Measurements from ENCODE around the gene NEDD9. TPM values are rescaled to one million over a fixed set of nuclear protein-coding genes. Genes with fewer than 3 reads are reported as not detected.

The NEDD9 gene
- total RNA-seq, 1 donor from 2014 or later, result 21.4 TPM

DNA sequence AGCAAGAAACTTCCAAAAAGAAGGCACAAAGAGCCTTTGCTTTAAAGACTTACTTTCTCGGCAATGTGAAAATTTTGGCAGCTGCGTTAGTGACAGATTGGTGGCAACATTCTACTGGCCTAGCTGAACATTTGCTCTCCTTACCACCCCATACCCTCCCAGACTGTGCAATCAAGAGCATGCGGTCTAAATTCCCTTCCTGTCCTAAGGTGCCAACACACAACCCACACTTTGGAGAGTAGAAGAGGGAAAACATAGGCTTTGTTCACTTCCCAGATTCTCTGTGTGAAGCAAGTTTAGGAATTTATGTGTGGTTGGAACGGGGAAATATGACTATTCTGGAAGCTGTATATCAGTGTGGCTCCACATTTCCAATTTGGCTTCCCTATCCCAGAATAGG is 29.8 kb upstream of the NEDD9 start:
- no peak overlapping the region for H3K4me3 ChIP-seq (ENCODE audit: low read length in 3 of 3)
- no peaks in the 10 kb centered on the region for H3K9me3 ChIP-seq (ENCODE audit: control insufficient read depth in 3 of 3, low read length in 3 of 3)
- H3K27me3 ChIP-seq (ENCODE audit: control insufficient read depth in 3 of 3, insufficient read depth in 3 of 3, low read length in 3 of 3), result no peaks in the 10 kb centered on the region
- peaks cover 13 to 20% (median 17%) of the 10 kb centered on the region in 3 donors for H3K4me1 ChIP-seq (ENCODE audit: control insufficient read depth in 3 of 3, insufficient read depth in 3 of 3, low read length in 3 of 3)
- H3K9ac ChIP-seq (ENCODE audit: low read depth in 1 of 3, low read length in 3 of 3), result no peak overlapping the region
- H3K27ac ChIP-seq (ENCODE audit: low read depth, low read length), result peak overlapping the region; percentile 28
- H3K36me3 ChIP-seq (ENCODE audit: control insufficient read depth in 3 of 3, insufficient read depth in 3 of 3, low read length in 3 of 3), result no peaks in the 10 kb centered on the region

- no peaks in the 10 kb centered on the region for H3K27me3 ChIP-seq (ENCODE audit: control insufficient read depth in 3 of 3, insufficient read depth in 3 of 3, low read length in 3 of 3)
- no peak overlapping the region for H3K27ac ChIP-seq (ENCODE audit: low read depth, low read length)
- H3K4me3 ChIP-seq (ENCODE audit: low read length in 3 of 3), result no peak overlapping the region
- no peaks in the 10 kb centered on the region for H3K9me3 ChIP-seq (ENCODE audit: control insufficient read depth in 3 of 3, low read length in 3 of 3)
- no peaks in the 10 kb centered on the region for H3K36me3 ChIP-seq (ENCODE audit: control insufficient read depth in 3 of 3, insufficient read depth in 3 of 3, low read length in 3 of 3)
- H3K4me1 ChIP-seq (ENCODE audit: control insufficient read depth in 3 of 3, insufficient read depth in 3 of 3, low read length in 3 of 3), result peaks cover 13 to 20% (median 17%) of the 10 kb centered on the region in 3 donors
- H3K9ac ChIP-seq (ENCODE audit: low read depth in 1 of 3, low read length in 3 of 3), result no peak overlapping the region
These were observed 28.0 kb upstream of the NEDD9 start for GRCh38 chr6:11260249-11261038.

GRCh38 chr6:11258260-11259237 is 26.1 kb upstream of the NEDD9 start:
- Histone ChIP-seq H3K9me3 (ENCODE audit: control insufficient read depth in 3 of 3, low read length in 3 of 3) (no peaks in the 10 kb centered on the region), H3K4me1 (ENCODE audit: control insufficient read depth in 3 of 3, insufficient read depth in 3 of 3, low read length in 3 of 3) (peaks cover 11 to 20% (median 17%) of the 10 kb centered on the region in 3 donors), H3K9ac (ENCODE audit: low read depth in 1 of 3, low read length in 3 of 3) (no peak overlapping the region), H3K4me3 (ENCODE audit: low read length in 3 of 3) (no peak overlapping the region), H3K27ac (ENCODE audit: low read depth, low read length) (no peak overlapping the region), H3K36me3 (ENCODE audit: control insufficient read depth in 3 of 3, insufficient read depth in 3 of 3, low read length in 3 of 3) (no peaks in the 10 kb centered on the region), H3K27me3 (ENCODE audit: control insufficient read depth in 3 of 3, insufficient read depth in 3 of 3, low read length in 3 of 3) (no peaks in the 10 kb centered on the region)

- H3K27me3 ChIP-seq (ENCODE audit: control insufficient read depth in 3 of 3, insufficient read depth in 3 of 3, low read length in 3 of 3), result no peaks in the 10 kb centered on the region
- no peak overlapping the region for H3K27ac ChIP-seq (ENCODE audit: low read depth, low read length)
- H3K36me3 ChIP-seq (ENCODE audit: control insufficient read depth in 3 of 3, insufficient read depth in 3 of 3, low read length in 3 of 3), result no peaks in the 10 kb centered on the region
- H3K9ac ChIP-seq (ENCODE audit: low read depth in 1 of 3, low read length in 3 of 3), result no peak overlapping the region
- peaks cover 13 to 14% (median 14%) of the 10 kb centered on the region in 3 donors for H3K4me1 ChIP-seq (ENCODE audit: control insufficient read depth in 3 of 3, insufficient read depth in 3 of 3, low read length in 3 of 3)
- no peak overlapping the region for H3K4me3 ChIP-seq (ENCODE audit: low read length in 3 of 3)
- H3K9me3 ChIP-seq (ENCODE audit: control insufficient read depth in 3 of 3, low read length in 3 of 3), result no peaks in the 10 kb centered on the region
These were observed 23.1 kb upstream of the NEDD9 start for GRCh38 chr6:11255610-11256009.

GRCh38 chr6:11253594-11253993 is 21.1 kb upstream of the NEDD9 start:
- Histone ChIP-seq H3K4me1 (ENCODE audit: control insufficient read depth in 3 of 3, insufficient read depth in 3 of 3, low read length in 3 of 3) (peaks cover 9 to 19% (median 11%) of the 10 kb centered on the region in 3 donors), H3K9ac (ENCODE audit: low read depth in 1 of 3, low read length in 3 of 3) (no peak overlapping the region), H3K9me3 (ENCODE audit: control insufficient read depth in 3 of 3, low read length in 3 of 3) (peaks cover 0 to 2% (median 0%) of the 10 kb centered on the region in 3 donors), H3K27me3 (ENCODE audit: control insufficient read depth in 3 of 3, insufficient read depth in 3 of 3, low read length in 3 of 3) (peaks cover 0 to 2% (median 0%) of the 10 kb centered on the region in 3 donors), H3K27ac (ENCODE audit: low read depth, low read length) (no peak overlapping the region), H3K4me3 (ENCODE audit: low read length in 3 of 3) (no peak overlapping the region), H3K36me3 (ENCODE audit: control insufficient read depth in 3 of 3, insufficient read depth in 3 of 3, low read length in 3 of 3) (no peaks in the 10 kb centered on the region)

DNA sequence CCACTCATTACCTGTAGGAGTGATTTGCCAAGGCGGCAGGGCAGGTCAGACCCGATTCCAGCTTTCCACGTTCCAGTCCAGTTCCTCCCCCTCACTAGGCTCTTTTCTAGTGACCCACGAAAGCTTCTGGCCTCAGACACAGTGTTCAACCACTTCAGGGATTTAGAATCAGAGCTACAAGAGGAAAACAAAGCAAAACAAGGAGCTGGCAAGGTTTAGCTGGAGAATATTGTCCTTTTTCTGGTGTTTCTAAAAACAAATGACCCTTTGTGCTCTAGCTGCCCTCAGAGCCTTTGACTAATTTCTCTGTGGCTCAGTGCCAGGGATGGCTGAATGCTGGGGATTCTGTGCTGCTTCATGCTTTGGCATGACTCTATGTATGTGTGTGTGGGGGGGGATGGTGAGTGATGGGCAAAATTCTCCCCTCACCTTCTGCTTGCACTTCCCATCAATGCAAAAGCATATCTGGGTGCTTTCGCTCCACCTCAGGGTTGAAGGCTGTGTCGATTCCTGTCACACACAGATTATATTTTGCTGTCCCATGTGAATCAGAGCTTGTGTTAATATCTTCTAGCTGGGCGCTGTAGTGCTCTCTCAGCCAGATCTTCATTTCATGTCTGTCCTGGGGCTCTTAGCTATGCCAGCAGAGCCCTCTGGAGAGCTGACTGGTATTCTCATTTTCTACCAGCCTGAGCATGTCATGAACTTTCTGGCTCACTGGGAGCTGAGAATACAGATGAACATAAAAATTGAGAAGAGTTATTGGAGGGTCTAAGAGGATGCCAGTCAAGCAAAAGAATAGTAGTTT is 19.3 kb upstream of the NEDD9 start:
- Histone ChIP-seq H3K36me3 (ENCODE audit: control insufficient read depth in 3 of 3, insufficient read depth in 3 of 3, low read length in 3 of 3) (no peaks in the 10 kb centered on the region), H3K27ac (ENCODE audit: low read depth, low read length) (peak overlapping the region; percentile 43), H3K27me3 (ENCODE audit: control insufficient read depth in 3 of 3, insufficient read depth in 3 of 3, low read length in 3 of 3) (peaks cover 0 to 2% (median 0%) of the 10 kb centered on the region in 3 donors), H3K4me3 (ENCODE audit: low read length in 3 of 3) (no peak overlapping the region), H3K9ac (ENCODE audit: low read depth in 1 of 3, low read length in 3 of 3) (no peak overlapping the region), H3K4me1 (ENCODE audit: control insufficient read depth in 3 of 3, insufficient read depth in 3 of 3, low read length in 3 of 3) (peaks cover 2 to 19% (median 11%) of the 10 kb centered on the region in 3 donors), H3K9me3 (ENCODE audit: control insufficient read depth in 3 of 3, low read length in 3 of 3) (peaks cover 0 to 2% (median 0%) of the 10 kb centered on the region in 3 donors)

DNA sequence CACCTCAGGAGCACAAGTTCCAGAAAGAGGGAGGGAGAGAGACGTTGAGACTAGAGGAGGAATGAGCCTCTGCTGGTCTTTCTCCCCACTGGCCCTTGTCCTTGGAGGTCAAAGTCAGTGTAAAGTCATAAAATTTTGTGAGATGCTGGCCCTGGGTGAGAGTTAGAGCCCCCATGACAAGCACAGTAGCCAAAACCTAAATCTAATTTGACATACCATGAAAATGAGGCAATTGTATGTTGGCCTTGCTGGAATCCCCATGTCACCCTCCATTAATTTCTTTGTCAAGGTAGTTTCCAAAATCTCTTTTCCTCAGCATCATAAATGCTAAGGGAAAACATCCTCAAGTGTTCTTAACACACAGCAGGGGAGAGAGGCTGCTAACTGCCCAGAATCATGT is 17.6 kb upstream of the NEDD9 start:
- H3K9ac ChIP-seq (ENCODE audit: low read depth in 1 of 3, low read length in 3 of 3), result no peak overlapping the region
- no peaks in the 10 kb centered on the region for H3K36me3 ChIP-seq (ENCODE audit: control insufficient read depth in 3 of 3, insufficient read depth in 3 of 3, low read length in 3 of 3)
- H3K9me3 ChIP-seq (ENCODE audit: control insufficient read depth in 3 of 3, low read length in 3 of 3), result peaks cover 0 to 2% (median 0%) of the 10 kb centered on the region in 3 donors
- peaks cover 2 to 19% (median 11%) of the 10 kb centered on the region in 3 donors for H3K4me1 ChIP-seq (ENCODE audit: control insufficient read depth in 3 of 3, insufficient read depth in 3 of 3, low read length in 3 of 3)
- H3K4me3 ChIP-seq (ENCODE audit: low read length in 3 of 3), result no peak overlapping the region
- H3K27ac ChIP-seq (ENCODE audit: low read depth, low read length), result peak overlapping the region; percentile 15
- H3K27me3 ChIP-seq (ENCODE audit: control insufficient read depth in 3 of 3, insufficient read depth in 3 of 3, low read length in 3 of 3), result peaks cover 0 to 2% (median 0%) of the 10 kb centered on the region in 3 donors

GRCh38 chr6:11248974-11249761 is 16.7 kb upstream of the NEDD9 start:
- peaks cover 2 to 19% (median 11%) of the 10 kb centered on the region in 3 donors for H3K4me1 ChIP-seq (ENCODE audit: control insufficient read depth in 3 of 3, insufficient read depth in 3 of 3, low read length in 3 of 3)
- no peak overlapping the region for H3K4me3 ChIP-seq (ENCODE audit: low read length in 3 of 3)
- no peak overlapping the region for H3K9ac ChIP-seq (ENCODE audit: low read depth in 1 of 3, low read length in 3 of 3)
- H3K27me3 ChIP-seq (ENCODE audit: control insufficient read depth in 3 of 3, insufficient read depth in 3 of 3, low read length in 3 of 3), result peaks cover 0 to 2% (median 0%) of the 10 kb centered on the region in 3 donors
- peaks cover 0 to 2% (median 0%) of the 10 kb centered on the region in 3 donors for H3K9me3 ChIP-seq (ENCODE audit: control insufficient read depth in 3 of 3, low read length in 3 of 3)
- no peaks in the 10 kb centered on the region for H3K36me3 ChIP-seq (ENCODE audit: control insufficient read depth in 3 of 3, insufficient read depth in 3 of 3, low read length in 3 of 3)
- no peak overlapping the region for H3K27ac ChIP-seq (ENCODE audit: low read depth, low read length)

DNA sequence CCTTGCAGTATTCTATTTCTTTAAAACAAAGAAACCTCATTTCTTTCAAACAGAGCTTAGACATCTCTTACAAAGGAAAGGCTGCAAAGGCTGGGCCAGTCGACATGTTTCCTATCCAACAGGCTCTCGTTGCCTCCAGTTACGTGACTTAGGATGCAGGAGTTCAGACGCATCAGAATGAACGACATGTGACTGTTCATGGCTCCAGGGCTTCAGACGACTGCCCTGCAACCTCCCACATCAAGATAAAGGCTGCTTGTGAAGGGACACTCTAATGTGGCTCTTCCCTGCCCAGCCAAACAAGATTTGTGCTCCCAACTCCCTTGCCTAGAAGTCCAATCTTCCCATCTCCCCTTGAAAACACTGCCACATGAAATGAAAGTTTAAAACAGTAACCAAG is 14.3 kb upstream of the NEDD9 start:
- Histone ChIP-seq H3K27me3 (ENCODE audit: control insufficient read depth in 3 of 3, insufficient read depth in 3 of 3, low read length in 3 of 3) (peaks cover 0 to 2% (median 0%) of the 10 kb centered on the region in 3 donors), H3K9me3 (ENCODE audit: control insufficient read depth in 3 of 3, low read length in 3 of 3) (peaks cover 0 to 2% (median 0%) of the 10 kb centered on the region in 3 donors), H3K27ac (ENCODE audit: low read depth, low read length) (no peak overlapping the region), H3K4me1 (ENCODE audit: control insufficient read depth in 3 of 3, insufficient read depth in 3 of 3, low read length in 3 of 3) (peaks cover under 1 to 14% (median 12%) of the 10 kb centered on the region in 3 donors), H3K4me3 (ENCODE audit: low read length in 3 of 3) (no peak overlapping the region), H3K36me3 (ENCODE audit: control insufficient read depth in 3 of 3, insufficient read depth in 3 of 3, low read length in 3 of 3) (no peaks in the 10 kb centered on the region), H3K9ac (ENCODE audit: low read depth in 1 of 3, low read length in 3 of 3) (no peak overlapping the region)

All from skeletal muscle tissue (tissue), 4 donors.